Activated CD8-positive, alpha-beta T cell treated with anti-CD3 and anti-CD28 coated beads, Interleukin-2, amount 10 ng/mL, durations not matched to agents 7 days and 5 days (primary cell): ENCODE data around the gene DCXR. TPM values are rescaled to one million over a fixed set of nuclear protein-coding genes. Genes with fewer than 3 reads are reported as not detected.

Experiments
- ATAC-seq: fragments of 150-1000 bp; cut with Tn5 transposase; one replicate; pipeline ENCODE4 v1.10.0; 2021; ENCODE audit warnings: moderate library complexity
- CTCF ChIA-PET: fragments of 350-600 bp; sonication (Branson Sonifier 250); formaldehyde crosslinking; loops from one replicate; lab custom pipeline; 2021; ENCODE audit warnings: antibody characterized with exemption; lab: Charles Lee
- POLR2A ChIA-PET: fragments of 350-600 bp; sonication (Branson Sonifier 250); formaldehyde crosslinking; loops from one replicate; lab custom pipeline; 2021; ENCODE audit warnings: antibody characterized with exemption; lab: Charles Lee
- DNase-seq: peaks from one replicate; pipeline ENCODE4 v3.0.0-alpha.2; 2020
- H3K27ac Mint-ChIP-seq: one replicate; pipeline ENCODE4 v1.8.0; 2021; ENCODE audit warnings: mild to moderate bottlenecking, mixed read lengths
- H3K27me3 Mint-ChIP-seq: one replicate; pipeline ENCODE4 v1.8.0; 2021; ENCODE audit warnings: low read depth, mixed read lengths
- H3K36me3 Mint-ChIP-seq: one replicate; pipeline ENCODE4 v1.8.0; 2021; ENCODE audit warnings: low read depth, mixed read lengths
- H3K4me1 Mint-ChIP-seq: one replicate; pipeline ENCODE4 v1.8.0; 2021; ENCODE audit warnings: low read depth, mixed read lengths
- H3K4me3 Mint-ChIP-seq: one replicate; pipeline ENCODE4 v1.8.0; 2021; ENCODE audit warnings: mild to moderate bottlenecking, mixed read lengths
- H3K9me3 Mint-ChIP-seq: one replicate; pipeline ENCODE4 v1.8.0; 2022; ENCODE audit warnings: mixed read lengths; ENCODE audit not compliant: insufficient read depth
- total RNA-seq, 2 experiments: library from RNA; stranded (reverse); gene quantifications; one replicate each; pipeline ENCODE4 v1.2.3, GENCODE V29; 2021

Gene DCXR
- total RNA-seq, 2 experiments from 2014 or later, result 141 TPM

GRCh38 chr17:81996232-81996756 lies 41.2 kb downstream of the DCXR start:
- DNase-seq (no peak), ATAC-seq (no peak)
- H3K27ac Mint-ChIP-seq, result no peak overlapping the region
- no peaks in the 10 kb centered on the region for H3K9me3 Mint-ChIP-seq
- no peaks in the 10 kb centered on the region for H3K36me3 Mint-ChIP-seq
- H3K4me3 Mint-ChIP-seq, result no peak overlapping the region
- no peaks in the 10 kb centered on the region for H3K4me1 Mint-ChIP-seq
- H3K27me3 Mint-ChIP-seq, result no peaks in the 10 kb centered on the region
- POLR2A ChIA-PET, result interaction anchor here (1.1 kb wide), 1 partner anchor 26 kb away, joined by 3 read pairs; no protein-coding TSS in a partner anchor
- CTCF ChIA-PET, result no interaction called here

DNA sequence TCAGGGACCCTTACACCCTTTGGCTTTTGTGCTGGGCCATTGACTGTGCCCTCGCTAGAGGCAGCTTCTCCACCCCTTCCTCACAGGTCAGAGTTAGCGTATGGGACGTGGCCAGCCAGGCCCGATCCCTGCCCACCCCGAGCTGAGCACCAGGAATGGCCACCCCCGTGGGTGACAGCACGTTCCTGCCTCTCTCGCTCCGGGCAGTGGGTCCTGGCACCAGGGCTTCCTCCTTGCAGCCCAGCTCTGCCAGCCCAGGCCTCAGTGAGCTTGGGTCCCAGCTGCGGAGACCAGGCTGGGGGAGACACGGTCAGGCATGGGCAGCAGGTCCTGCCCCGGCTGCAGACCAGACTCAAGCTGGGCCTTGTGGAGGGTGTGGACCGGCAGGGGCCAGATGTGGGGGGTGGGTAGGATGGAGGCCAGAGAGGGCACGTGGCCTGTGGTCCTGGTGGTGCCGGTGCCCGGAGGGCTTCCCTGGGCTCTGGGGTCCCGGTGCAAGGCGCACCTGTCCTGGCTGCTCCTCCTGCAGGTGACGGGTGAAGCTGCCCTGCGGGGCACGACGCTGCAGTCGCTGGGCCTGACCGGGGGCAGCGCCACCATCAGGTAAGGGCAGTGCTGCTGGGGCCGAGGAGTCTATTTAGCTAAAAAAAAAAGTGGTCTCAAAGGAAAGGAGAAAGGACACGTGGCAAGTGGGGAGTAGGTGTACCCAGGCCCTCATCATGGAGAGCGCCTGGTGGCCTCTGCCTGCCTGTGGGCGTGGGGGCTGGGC lies 41.9 kb downstream of the DCXR start:
- no peaks in the 10 kb centered on the region for H3K4me1 Mint-ChIP-seq
- CTCF ChIA-PET, result interaction anchor here (1.0 kb wide), 1 partner anchor 36 kb away, joined by 3 read pairs; no protein-coding TSS in a partner anchor
- POLR2A ChIA-PET, result no interaction called here

GRCh38 chr17:81994593-81995462 lies 42.7 kb downstream of the DCXR start:
- POLR2A ChIA-PET, result no interaction called here
- no peak overlapping the region for H3K4me3 Mint-ChIP-seq
- H3K27me3 Mint-ChIP-seq, result no peaks in the 10 kb centered on the region

More for the DNA sequence above, 41.9 kb downstream of the DCXR start:
- H3K36me3 Mint-ChIP-seq, result no peaks in the 10 kb centered on the region
- DNase-seq, result no peak
- no peaks in the 10 kb centered on the region for H3K9me3 Mint-ChIP-seq
- no peaks in the 10 kb centered on the region for H3K27me3 Mint-ChIP-seq
- H3K4me3 Mint-ChIP-seq, result no peak overlapping the region
- H3K27ac Mint-ChIP-seq, result no peak overlapping the region
- no peak for ATAC-seq

DNA sequence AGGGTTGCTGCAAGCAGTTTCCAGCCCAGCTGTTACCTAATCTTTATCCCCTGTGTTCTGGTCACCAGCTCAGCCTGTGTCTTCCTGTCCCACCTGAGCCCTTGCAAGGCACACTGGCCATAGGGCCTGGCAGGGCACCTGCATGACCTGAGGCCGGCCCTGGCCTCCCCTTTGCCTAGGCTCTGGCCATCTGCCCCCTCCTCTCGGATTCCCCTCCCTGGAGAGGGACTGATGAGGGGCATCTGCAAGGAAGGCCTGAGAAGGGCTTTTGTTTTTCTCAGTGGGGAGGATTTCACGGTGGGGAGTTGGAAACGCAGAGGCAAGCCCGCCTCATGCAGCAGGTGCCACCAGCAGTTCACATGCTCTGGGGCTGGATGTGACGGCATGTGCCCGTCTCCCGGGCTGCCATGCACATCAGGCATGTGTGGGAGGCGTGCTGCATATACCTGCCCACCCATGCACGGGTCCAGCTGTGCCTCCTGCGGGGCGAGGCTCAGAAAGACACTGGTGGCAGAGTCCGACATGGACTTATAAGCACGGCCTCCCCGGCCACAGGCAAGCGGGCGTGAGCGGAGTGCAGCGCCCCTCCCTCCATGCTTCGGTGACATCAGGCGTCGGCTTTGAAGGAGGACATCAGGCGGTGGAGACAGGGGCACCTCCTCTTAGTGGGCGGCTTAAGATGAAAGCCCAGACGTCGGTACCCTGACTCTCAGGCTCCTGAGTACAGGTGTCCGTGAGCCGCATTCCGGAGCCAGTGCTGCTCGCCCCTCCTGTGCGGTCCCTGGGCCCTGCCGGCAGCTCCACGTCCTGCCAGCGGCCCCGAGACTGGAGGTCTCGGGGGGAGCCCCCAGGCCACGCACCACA lies 43.5 kb downstream of the DCXR start:
- Mint-ChIP-seq H3K27me3 (no peaks in the 10 kb centered on the region), H3K27ac (no peak overlapping the region), H3K36me3 (no peaks in the 10 kb centered on the region), H3K4me3 (no peak overlapping the region), H3K9me3 (no peaks in the 10 kb centered on the region), H3K4me1 (no peaks in the 10 kb centered on the region)
- DNase-seq, result no peak
- no peak for ATAC-seq
- ChIA-PET POLR2A (no interaction called here), CTCF (no interaction called here)

More at GRCh38 chr17:81994593-81995462, 42.7 kb downstream of the DCXR start:
- Mint-ChIP-seq H3K9me3 (no peaks in the 10 kb centered on the region), H3K4me1 (no peaks in the 10 kb centered on the region), H3K36me3 (no peaks in the 10 kb centered on the region), H3K27ac (no peak overlapping the region)
- no peak for ATAC-seq
- CTCF ChIA-PET, result interaction anchor here (1.0 kb wide), 1 partner anchor 35 kb away, joined by 3 read pairs; no protein-coding TSS in a partner anchor
- no peak for DNase-seq

GRCh38 chr17:81992306-81993102 lies 45.0 kb downstream of the DCXR start:
- DNase-seq (no peak), ATAC-seq (no peak)
- Mint-ChIP-seq H3K27ac (no peak overlapping the region), H3K4me1 (no peaks in the 10 kb centered on the region), H3K27me3 (no peaks in the 10 kb centered on the region), H3K36me3 (no peaks in the 10 kb centered on the region), H3K4me3 (no peak overlapping the region), H3K9me3 (no peaks in the 10 kb centered on the region)
- ChIA-PET POLR2A (no interaction called here), CTCF (no interaction called here)

DNA sequence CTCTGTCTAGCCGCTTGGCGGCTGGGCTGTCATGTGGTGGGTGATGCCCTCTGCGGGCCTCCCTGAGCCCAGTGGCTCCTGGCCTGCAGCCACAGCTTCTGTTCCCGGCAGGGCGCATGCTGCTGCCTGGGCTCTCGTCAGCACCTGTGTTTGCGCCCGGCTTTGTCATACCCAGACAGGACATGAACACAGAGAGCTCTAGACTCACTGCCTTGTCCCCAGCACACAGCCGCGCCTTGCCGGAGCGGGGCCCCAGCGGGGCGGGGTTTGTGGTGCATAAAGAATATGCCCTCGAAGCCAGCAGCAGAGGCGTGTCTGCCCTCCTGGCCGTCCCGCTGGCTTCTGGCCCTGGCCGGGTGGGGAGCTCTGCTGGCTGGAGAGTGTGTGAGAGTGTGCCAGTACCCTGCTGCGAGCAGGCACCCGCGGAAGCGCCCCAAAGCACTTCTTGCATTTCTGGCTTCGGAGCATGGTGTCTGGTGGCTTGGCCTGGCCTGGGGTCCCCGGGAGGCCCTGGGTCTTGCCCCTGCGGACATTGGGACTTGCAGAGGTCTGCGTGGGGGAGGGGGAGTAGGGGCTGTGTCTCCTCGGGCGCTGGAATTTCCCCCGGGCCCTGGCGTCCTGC lies 45.7 kb downstream of the DCXR start:
- H3K27ac Mint-ChIP-seq, result no peak overlapping the region
- no peaks in the 10 kb centered on the region for H3K9me3 Mint-ChIP-seq
- no peaks in the 10 kb centered on the region for H3K27me3 Mint-ChIP-seq
- H3K36me3 Mint-ChIP-seq, result peaks cover under 1% of the 10 kb centered on the region
- no peak for DNase-seq
- ATAC-seq, result no peak
- CTCF ChIA-PET, result no interaction called here
- H3K4me1 Mint-ChIP-seq, result no peaks in the 10 kb centered on the region
- no peak overlapping the region for H3K4me3 Mint-ChIP-seq
- POLR2A ChIA-PET, result interaction anchor here (0.9 kb wide), 1 partner anchor 15 kb away, joined by 3 read pairs; no protein-coding TSS in a partner anchor

DNA sequence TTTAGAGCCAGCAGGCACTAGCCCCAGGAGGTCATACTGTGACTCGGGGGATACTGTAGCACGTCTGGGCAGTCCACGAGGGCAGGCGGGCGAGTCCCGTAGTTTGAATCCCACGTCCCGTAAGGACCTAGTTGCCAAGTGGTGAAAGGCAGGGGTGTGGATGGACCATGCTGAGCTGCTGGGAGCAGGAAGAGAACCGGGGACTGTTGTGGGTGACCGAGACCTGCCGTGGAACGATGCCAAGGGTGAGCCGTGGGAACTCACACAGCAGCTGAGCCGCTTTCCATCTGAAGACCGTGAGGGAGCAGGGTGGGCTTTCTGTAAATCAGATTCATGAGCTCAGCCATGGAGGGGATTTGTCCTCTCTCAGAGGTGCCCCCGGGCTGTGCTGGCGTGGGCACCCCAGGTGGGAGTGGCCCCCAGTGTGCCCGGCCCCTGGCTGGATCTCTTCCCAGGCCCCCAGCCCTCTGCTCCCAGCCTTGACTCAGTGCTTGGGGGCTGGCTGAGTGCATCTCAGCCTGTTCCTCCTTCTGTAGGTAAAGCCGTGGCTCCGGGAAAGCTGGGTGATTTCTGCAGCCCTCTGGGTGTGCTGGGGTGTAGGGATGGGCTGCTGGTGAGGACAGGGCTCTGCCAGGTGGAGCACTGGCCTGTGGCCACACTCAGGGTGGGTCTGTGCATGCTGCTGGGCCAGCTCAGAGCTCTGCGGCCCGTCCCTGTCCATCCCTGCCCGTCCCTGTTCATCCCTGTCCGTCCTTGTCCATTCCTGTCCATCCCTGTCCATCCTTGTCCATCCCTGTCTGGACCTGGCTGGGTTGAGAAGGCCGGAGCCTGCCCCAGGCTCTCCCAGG lies 46.4 kb downstream of the DCXR start:
- Mint-ChIP-seq H3K4me3 (no peak overlapping the region), H3K27me3 (no peaks in the 10 kb centered on the region), H3K9me3 (no peaks in the 10 kb centered on the region), H3K36me3 (peaks cover 6% of the 10 kb centered on the region), H3K27ac (no peak overlapping the region), H3K4me1 (no peaks in the 10 kb centered on the region)
- ChIA-PET CTCF (interaction anchor here (1.1 kb wide), 1 partner anchor 39 kb away, joined by 4 read pairs; no protein-coding TSS in a partner anchor), POLR2A (interaction anchor here (0.7 to 0.9 kb wide), 2 partner anchors 14 to 93 kb away, joined by 3 to 4 read pairs; no protein-coding TSS in a partner anchor)
- ATAC-seq (no peak), DNase-seq (no peak)

DNA sequence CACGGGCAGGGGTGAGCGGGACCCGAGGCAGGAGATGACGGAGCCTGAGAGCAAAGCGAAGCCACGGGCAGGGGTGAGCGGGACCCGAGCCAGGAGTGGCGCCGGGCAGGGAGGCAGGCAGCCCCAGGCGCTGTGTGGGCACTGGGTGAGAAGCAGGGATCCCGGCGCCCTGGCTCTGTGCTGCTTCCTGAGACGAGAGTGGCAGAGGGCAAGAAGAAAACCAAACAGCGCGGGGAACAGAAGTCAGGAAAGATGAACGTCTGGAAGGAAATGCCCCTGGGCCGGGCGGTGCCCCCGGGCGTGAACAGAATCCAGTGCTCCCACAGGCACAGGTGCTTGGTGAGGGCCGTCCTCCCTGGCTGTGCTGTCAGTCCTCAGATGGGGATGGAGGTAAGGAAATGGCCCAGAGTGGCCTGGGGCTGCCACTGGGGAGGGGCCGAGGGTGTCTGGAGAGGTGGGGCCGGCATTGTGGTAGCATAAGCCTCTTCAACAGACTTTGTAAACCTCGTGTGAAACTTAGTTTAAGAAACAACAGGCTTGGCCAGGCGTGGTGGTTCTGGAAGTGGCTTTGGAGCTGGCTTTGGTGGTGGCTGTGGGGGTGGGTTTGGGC lies 50.2 kb downstream of the DCXR start:
- DNase-seq (no peak), ATAC-seq (no peak)
- Mint-ChIP-seq H3K4me3 (no peak overlapping the region), H3K27me3 (no peaks in the 10 kb centered on the region), H3K4me1 (peaks cover 5% of the 10 kb centered on the region), H3K9me3 (no peaks in the 10 kb centered on the region), H3K36me3 (peaks cover 14% of the 10 kb centered on the region), H3K27ac (no peak overlapping the region)
- POLR2A ChIA-PET, result no interaction called here
- CTCF ChIA-PET, result no interaction called here

DNA sequence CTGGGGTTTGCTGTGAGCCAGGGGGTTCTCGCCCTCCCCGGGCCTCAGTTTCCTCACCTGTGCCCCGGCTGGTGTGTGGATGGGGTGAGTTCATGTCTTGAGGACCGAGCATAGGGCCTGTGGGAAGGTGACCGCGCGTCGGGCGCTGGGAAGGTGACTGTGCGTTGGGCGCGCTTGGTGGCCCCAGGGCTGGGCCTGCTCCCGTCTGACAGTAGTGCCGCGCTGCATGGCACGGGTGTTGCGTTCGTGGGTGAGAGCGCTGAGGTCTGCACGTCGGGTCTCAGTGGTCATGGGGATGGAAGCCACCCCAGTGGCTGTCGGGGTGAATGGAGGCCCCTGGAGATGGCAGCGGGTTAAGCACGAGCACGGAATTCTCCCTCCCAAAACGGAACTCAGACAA lies 50.9 kb downstream of the DCXR start:
- Mint-ChIP-seq H3K27me3 (no peaks in the 10 kb centered on the region), H3K4me3 (no peak overlapping the region), H3K4me1 (peaks cover 6% of the 10 kb centered on the region), H3K9me3 (no peaks in the 10 kb centered on the region), H3K27ac (peak overlapping the region; percentile 12), H3K36me3 (peaks cover 14% of the 10 kb centered on the region)
- ChIA-PET CTCF (no interaction called here), POLR2A (no interaction called here)
- DNase-seq, result no peak
- ATAC-seq, result no peak
